Astrocyte of the spinal cord (primary cell): ENCODE measurements around the gene FBLN1.

Experiments used
- DNase-seq: peaks from one replicate; pipeline ENCODE4 v3.0.0; 2011; ENCODE audit warnings: low read depth, low spot score
- H3K4me3 ChIP-seq: 2 replicates; pipeline ENCODE4 v1.5.1; 2011; ENCODE audit warnings: low read depth, mild to moderate bottlenecking, low read length, moderate library complexity
- CTCF ChIP-seq: IDR thresholded peaks from 2 replicates; pipeline ENCODE4 v1.5.1; 2012; ENCODE audit warnings: low read depth, mild to moderate bottlenecking, low read length, inconsistent platforms
- in situ Hi-C: cut with HindIII; loops from 2 replicates; pipeline ENCODE4 v1.10.0; 2017; ENCODE audit warnings: low sequenced_read_pairs

The FBLN1 gene

GRCh38 chr22:45571089-45571488, 68.4 kb downstream of the FBLN1 start:
- in situ Hi-C loops = no loop called here
- no peak overlapping the region for H3K4me3 ChIP-seq
- TF ChIP-seq CTCF = no peak
- DNase-seq = no peak

- TF ChIP-seq CTCF = no peak
- no peak overlapping the region for H3K4me3 ChIP-seq
- DNase-seq = no peak
- in situ Hi-C loops = no loop called here
Observed at GRCh38 chr22:45572444-45572843, 69.8 kb downstream of the FBLN1 start.

- in situ Hi-C loops = no loop called here
- TF ChIP-seq CTCF = no peak
- H3K4me3 ChIP-seq = no peak overlapping the region
- DNase-seq = no peak
Observed at GRCh38 chr22:45574069-45574703, 71.5 kb downstream of the FBLN1 start.

GRCh38 chr22:45575173-45575572, 72.5 kb downstream of the FBLN1 start:
- in situ Hi-C loops = no loop called here
- no peak overlapping the region for H3K4me3 ChIP-seq
- TF ChIP-seq CTCF = no peak
- no peak for DNase-seq

- in situ Hi-C loops = no loop called here
- DNase-seq = no peak
- TF ChIP-seq CTCF = no peak
- no peak overlapping the region for H3K4me3 ChIP-seq
Observed at GRCh38 chr22:45575607-45576272, 73.1 kb downstream of the FBLN1 start.

- in situ Hi-C loops = no loop called here
Observed at GRCh38 chr22:45576273-45576625, 73.6 kb downstream of the FBLN1 start.

More at GRCh38 chr22:45576273-45576625, 73.6 kb downstream of the FBLN1 start:
- TF ChIP-seq CTCF = no peak
- no peak overlapping the region for H3K4me3 ChIP-seq
- DNase-seq = no peak
